OCI-LY1 (cell line): Measurements from ENCODE around the gene NDUFA3.

ENCODE experiments used
- H2AFZ ChIP-seq: fragments of 200-600 bp; sonication (generic), shearing (Covaris generic); 2 replicates; pipeline ENCODE4 v1.6.0; 2014; ENCODE audit warnings: antibody characterized with exemption, mild to moderate bottlenecking, low read length
- H3F3A ChIP-seq: fragments of 200-600 bp; sonication (generic), shearing (Covaris generic); 2 replicates; pipeline ENCODE4 v1.6.0; 2014; ENCODE audit warnings: mild to moderate bottlenecking, antibody characterized with exemption, low read length, moderate library complexity; ENCODE audit not compliant: insufficient read depth
- H3K27ac ChIP-seq: fragments of 200-600 bp; sonication (generic); 2 replicates; pipeline ENCODE4 v1.5.1; 2014; ENCODE audit warnings: low read length, mixed run types, mild to moderate bottlenecking, low read depth; ENCODE audit not compliant: poor library complexity, severe bottlenecking
- H3K27me3 ChIP-seq: fragments of 200-600 bp; sonication (generic); 2 replicates; pipeline ENCODE4 v1.6.0; 2014; ENCODE audit warnings: antibody characterized with exemption, mild to moderate bottlenecking, low read length, moderate library complexity; ENCODE audit not compliant: insufficient read depth
- H3K36me3 ChIP-seq: fragments of 200-600 bp; sonication (generic); 2 replicates; pipeline ENCODE4 v1.6.1; 2014; ENCODE audit warnings: mild to moderate bottlenecking, antibody characterized with exemption, low read length, moderate library complexity, mixed read lengths; ENCODE audit not compliant: insufficient read depth
- H3K4me1 ChIP-seq: fragments of 200-600 bp; sonication (generic); 2 replicates; pipeline ENCODE4 v1.5.1; 2014; ENCODE audit warnings: mild to moderate bottlenecking, low read length, moderate library complexity; ENCODE audit not compliant: insufficient read depth, severe bottlenecking
- H3K4me2 ChIP-seq: fragments of 200-600 bp; sonication (generic), shearing (Covaris generic); 2 replicates; pipeline ENCODE4 v1.6.1; 2014; ENCODE audit warnings: low read length
- H3K4me3 ChIP-seq: fragments of 200-600 bp; sonication (generic); 2 replicates; pipeline ENCODE4 v1.5.1; 2014; ENCODE audit warnings: low read length, low read depth, mild to moderate bottlenecking, mixed read lengths; ENCODE audit not compliant: poor library complexity, severe bottlenecking
- H3K79me2 ChIP-seq: fragments of 200-600 bp; shearing (Covaris generic); 2 replicates; pipeline ENCODE4 v1.6.1; 2016; ENCODE audit warnings: mixed run types, low read length, mixed read lengths; ENCODE audit not compliant: insufficient read depth
- H3K9ac ChIP-seq: fragments of 200-600 bp; sonication (generic), shearing (Covaris generic); 2 replicates; pipeline ENCODE4 v1.6.1; 2014; ENCODE audit warnings: mild to moderate bottlenecking, low read length, mixed read lengths
- H3K9me2 ChIP-seq: fragments of 200-600 bp; sonication (generic), shearing (Covaris generic); 2 replicates; pipeline ENCODE4 v1.6.1; 2014; ENCODE audit warnings: low read depth, mild to moderate bottlenecking, low read length, mixed read lengths
- H3K9me3 ChIP-seq: fragments of 200-600 bp; shearing (Covaris generic); 2 replicates; pipeline ENCODE4 v1.6.1; 2014; ENCODE audit warnings: low read length, mixed read lengths
- H4K20me1 ChIP-seq: fragments of 200-600 bp; sonication (generic), shearing (Covaris generic); 2 replicates; pipeline ENCODE4 v1.6.0; 2016; ENCODE audit warnings: mild to moderate bottlenecking, low read length; ENCODE audit not compliant: insufficient read depth
- CTCF ChIP-seq: fragments of 200-600 bp; sonication (generic), shearing (Covaris generic); IDR thresholded peaks from 2 replicates; pipeline ENCODE4 v1.5.1; 2017; ENCODE audit warnings: mild to moderate bottlenecking, antibody characterized with exemption, low read length, moderate library complexity, mixed read lengths
- EZH2 ChIP-seq: fragments of 200-600 bp; sonication (generic), shearing (Covaris generic); IDR thresholded peaks from 2 replicates; pipeline ENCODE4 v1.8.0; 2017; ENCODE audit warnings: borderline replicate concordance, mixed run types, mild to moderate bottlenecking, antibody characterized with exemption, low read length, moderate library complexity, mixed read lengths

Gene NDUFA3

GRCh38 chr19:54136086-54136863 lies 33.6 kb downstream of the NDUFA3 start:
- Histone ChIP-seq H3K9me2 (no peaks in the 10 kb centered on the region), H4K20me1 (no peaks in the 10 kb centered on the region), H3K9ac (peak overlapping the region; percentile 69), H3K4me3 (peak overlapping the region; percentile 69), H2AFZ (no peak overlapping the region), H3K36me3 (peaks cover 29% of the 10 kb centered on the region), H3F3A (no peaks in the 10 kb centered on the region), H3K27me3 (no peaks in the 10 kb centered on the region), H3K4me1 (peaks cover 26% of the 10 kb centered on the region), H3K9me3 (no peaks in the 10 kb centered on the region), H3K79me2 (peaks cover 28% of the 10 kb centered on the region), H3K27ac (no peak overlapping the region), H3K4me2 (peak overlapping the region; percentile 87)
- no peak for TF ChIP-seq CTCF
- TF ChIP-seq EZH2 = no peak

GRCh38 chr19:54136864-54137698 lies 34.4 kb downstream of the NDUFA3 start:
- Histone ChIP-seq H3F3A (no peaks in the 10 kb centered on the region), H3K4me3 (peak overlapping the region; percentile 93), H3K27ac (no peak overlapping the region)

More at GRCh38 chr19:54136864-54137698, 34.4 kb downstream of the NDUFA3 start:
- Histone ChIP-seq H2AFZ (no peak overlapping the region), H3K4me1 (peaks cover 26% of the 10 kb centered on the region), H3K4me2 (peak overlapping the region; percentile 87), H3K9ac (peak overlapping the region; percentile 95), H4K20me1 (no peaks in the 10 kb centered on the region), H3K27me3 (no peaks in the 10 kb centered on the region), H3K9me2 (no peaks in the 10 kb centered on the region), H3K36me3 (peaks cover 31% of the 10 kb centered on the region; the same call in 1 of the 2 replicates), H3K79me2 (peaks cover 32% of the 10 kb centered on the region), H3K9me3 (no peaks in the 10 kb centered on the region)
- TF ChIP-seq EZH2 (no peak), CTCF (no peak)
